ENCODE results near the gene EHBP1L1. TPM values are rescaled to one million over a fixed set of nuclear protein-coding genes. Genes with fewer than 3 reads are reported as not detected.

EHBP1L1 gene
- polyA plus RNA-seq, 1 donor (not counting 4 experiments of a cell fraction or from before 2014, with no cell fraction given) = 10.4 TPM

GRCh38 chr11:65636108-65637031 lies 60.5 kb downstream of the EHBP1L1 start:
- Histone ChIP-seq H3K4me3 (ENCODE audit: control insufficient read depth in 2 of 3, extremely low read depth in 1 of 3, insufficient read depth in 2 of 3, low read depth in 1 of 3, low read length in 3 of 3) (no peak overlapping the region), H3K36me3 (ENCODE audit: control insufficient read depth in 2 of 2, extremely low read depth in 1 of 2, insufficient read depth in 2 of 2, low read length in 2 of 2) (peaks cover 30 to 32% of the 10 kb centered on the region in 2 experiments), H3K27ac (ENCODE audit: control insufficient read depth, insufficient read depth, low read length) (no peak overlapping the region), H3K4me1 (ENCODE audit: control insufficient read depth, extremely low read depth, insufficient read depth, low read length) (peaks cover 7% of the 10 kb centered on the region), H3K9ac (ENCODE audit: control insufficient read depth, extremely low read depth, insufficient read depth, low read length) (no peak overlapping the region), H3K4me2 (ENCODE audit: control insufficient read depth, extremely low read depth, insufficient read depth, low read depth, low read length) (no peak overlapping the region), H3K79me2 (ENCODE audit: control insufficient read depth, insufficient read depth, low read length) (no peaks in the 10 kb centered on the region), H3K27me3 (ENCODE audit: control insufficient read depth, extremely low read depth, insufficient read depth, low read length) (no peaks in the 10 kb centered on the region), H3K9me1 (ENCODE audit: control insufficient read depth, extremely low read depth, insufficient read depth, low read length) (no peaks in the 10 kb centered on the region), H3K9me3 (ENCODE audit: control insufficient read depth, low read depth, low read length) (no peaks in the 10 kb centered on the region), H4K20me1 (ENCODE audit: control insufficient read depth, extremely low read depth, insufficient read depth, low read length) (peaks cover 4% of the 10 kb centered on the region), H2AFZ (ENCODE audit: control insufficient read depth, low read length) (no peak overlapping the region)
- TF ChIP-seq CTCF (optimal IDR thresholded peaks at IDR 0.05 in 1 of 3, IDR thresholded peaks at IDR 0.05 in 1 of 3, conservative IDR thresholded peaks at IDR 0.05 in 1 of 3; ENCODE audit: extremely low read depth in 1 of 3, insufficient read depth in 2 of 3, low read length in 3 of 3) (no peak), EZH2 (IDR thresholded peaks at IDR 0.05; ENCODE audit: low read length) (no peak)
- FAIRE-seq (no peak), DNase-seq (ENCODE audit: low read depth, low spot score) (no peak)
- dilution Hi-C loops (cut with MboI; ENCODE audit: extremely low pct_ligation_motif_present, low sequenced_read_pairs) = no loop called here

DNA sequence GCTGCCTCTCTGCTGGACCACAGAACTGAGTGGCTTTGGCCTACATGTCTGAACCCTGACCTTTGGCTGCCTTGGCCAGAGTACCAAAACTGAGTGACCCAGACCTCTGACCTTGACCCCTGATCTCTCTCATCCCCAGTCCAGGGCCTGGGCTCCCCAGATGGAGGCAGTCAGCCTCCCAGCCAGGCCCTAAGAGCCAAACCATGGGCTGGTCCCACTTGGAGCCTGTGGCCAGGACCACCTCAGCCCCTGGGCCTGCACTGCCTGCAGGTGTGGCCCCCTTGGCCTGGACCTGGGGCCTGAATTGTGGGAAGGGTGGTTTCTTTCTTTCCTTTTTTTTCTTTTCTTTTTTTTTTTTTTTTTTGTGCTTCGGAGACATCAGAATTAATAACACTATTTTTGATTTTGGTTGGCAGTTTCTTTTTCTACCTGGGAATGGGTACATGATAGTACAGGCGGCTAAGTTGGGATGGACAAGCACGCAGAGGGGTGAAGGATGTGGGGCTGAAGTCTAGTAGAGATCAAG lies 61.2 kb downstream of the EHBP1L1 start:
- Histone ChIP-seq H3K27me3 (ENCODE audit: control insufficient read depth, extremely low read depth, insufficient read depth, low read length) (no peaks in the 10 kb centered on the region), H3K9ac (ENCODE audit: control insufficient read depth, extremely low read depth, insufficient read depth, low read length) (no peak overlapping the region), H2AFZ (ENCODE audit: control insufficient read depth, low read length) (no peak overlapping the region), H3K36me3 (ENCODE audit: control insufficient read depth in 2 of 2, extremely low read depth in 1 of 2, insufficient read depth in 2 of 2, low read length in 2 of 2) (peaks cover 27 to 30% of the 10 kb centered on the region in 2 experiments), H3K27ac (ENCODE audit: control insufficient read depth, insufficient read depth, low read length) (no peak overlapping the region), H3K4me1 (ENCODE audit: control insufficient read depth, extremely low read depth, insufficient read depth, low read length) (peaks cover 7% of the 10 kb centered on the region), H3K79me2 (ENCODE audit: control insufficient read depth, insufficient read depth, low read length) (no peaks in the 10 kb centered on the region), H4K20me1 (ENCODE audit: control insufficient read depth, extremely low read depth, insufficient read depth, low read length) (peaks cover 4% of the 10 kb centered on the region), H3K9me1 (ENCODE audit: control insufficient read depth, extremely low read depth, insufficient read depth, low read length) (peaks cover 2% of the 10 kb centered on the region), H3K4me3 (ENCODE audit: control insufficient read depth in 2 of 3, extremely low read depth in 1 of 3, insufficient read depth in 2 of 3, low read depth in 1 of 3, low read length in 3 of 3) (no peak overlapping the region), H3K4me2 (ENCODE audit: control insufficient read depth, extremely low read depth, insufficient read depth, low read depth, low read length) (no peak overlapping the region), H3K9me3 (ENCODE audit: control insufficient read depth, low read depth, low read length) (no peaks in the 10 kb centered on the region)
- FAIRE-seq (no peak), DNase-seq (ENCODE audit: low read depth, low spot score) (no peak)
- dilution Hi-C loops (cut with MboI; ENCODE audit: extremely low pct_ligation_motif_present, low sequenced_read_pairs) = no loop called here
- no peak for TF ChIP-seq CTCF (optimal IDR thresholded peaks at IDR 0.05 in 1 of 3, IDR thresholded peaks at IDR 0.05 in 1 of 3, conservative IDR thresholded peaks at IDR 0.05 in 1 of 3; ENCODE audit: extremely low read depth in 1 of 3, insufficient read depth in 2 of 3, low read length in 3 of 3)
- TF ChIP-seq EZH2 (IDR thresholded peaks at IDR 0.05; ENCODE audit: low read length) = no peak
